Uterus (tissue), 2 donors: ENCODE results near the gene GCSAM.

ENCODE experiments used
- POLR2A ChIP-seq, 2 donors: fragments of 450-650 bp; IDR thresholded peaks; one replicate each; pipeline ENCODE4 v1.6.1; 2016; ENCODE audit warnings: antibody characterized with exemption in 2 of 2, mild to moderate bottlenecking in 1 of 2, moderate library complexity in 1 of 2
- TF ChIP-seq, protein P1 (sequence below), 4 experiments: fragments of 200-600 bp in 2 of 4; fragments of 450-650 bp in 2 of 4; sonication (generic) in 2 of 4; IDR thresholded peaks; one replicate each; pipeline ENCODE4 v1.5.1; 2016 to 2019; ENCODE audit warnings: antibody characterized with exemption in 4 of 4, mild to moderate bottlenecking in 2 of 4, moderate library complexity in 1 of 4

DNA sequence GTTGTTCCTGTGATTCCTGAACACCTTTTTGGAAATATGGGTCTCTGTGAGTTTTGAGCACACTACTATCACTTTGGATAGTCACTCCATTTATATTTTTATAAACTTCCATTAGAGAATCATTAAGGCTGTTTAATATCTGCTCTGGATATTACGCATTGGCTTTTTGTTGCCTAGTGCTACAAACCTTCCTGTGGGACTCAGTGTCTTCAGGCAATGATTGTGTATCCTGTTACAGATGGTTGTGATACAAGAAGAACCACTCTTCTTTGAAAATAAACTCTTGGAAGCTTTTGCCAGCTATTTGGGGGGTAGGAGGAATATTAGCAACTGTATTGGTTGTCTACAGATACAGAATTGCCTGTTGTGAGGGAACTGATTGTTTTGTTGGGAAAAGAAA is 15.6 kb downstream of the GCSAM start:
- TF ChIP-seq, protein P1, sequence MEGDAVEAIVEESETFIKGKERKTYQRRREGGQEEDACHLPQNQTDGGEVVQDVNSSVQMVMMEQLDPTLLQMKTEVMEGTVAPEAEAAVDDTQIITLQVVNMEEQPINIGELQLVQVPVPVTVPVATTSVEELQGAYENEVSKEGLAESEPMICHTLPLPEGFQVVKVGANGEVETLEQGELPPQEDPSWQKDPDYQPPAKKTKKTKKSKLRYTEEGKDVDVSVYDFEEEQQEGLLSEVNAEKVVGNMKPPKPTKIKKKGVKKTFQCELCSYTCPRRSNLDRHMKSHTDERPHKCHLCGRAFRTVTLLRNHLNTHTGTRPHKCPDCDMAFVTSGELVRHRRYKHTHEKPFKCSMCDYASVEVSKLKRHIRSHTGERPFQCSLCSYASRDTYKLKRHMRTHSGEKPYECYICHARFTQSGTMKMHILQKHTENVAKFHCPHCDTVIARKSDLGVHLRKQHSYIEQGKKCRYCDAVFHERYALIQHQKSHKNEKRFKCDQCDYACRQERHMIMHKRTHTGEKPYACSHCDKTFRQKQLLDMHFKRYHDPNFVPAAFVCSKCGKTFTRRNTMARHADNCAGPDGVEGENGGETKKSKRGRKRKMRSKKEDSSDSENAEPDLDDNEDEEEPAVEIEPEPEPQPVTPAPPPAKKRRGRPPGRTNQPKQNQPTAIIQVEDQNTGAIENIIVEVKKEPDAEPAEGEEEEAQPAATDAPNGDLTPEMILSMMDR (IDR thresholded peaks at IDR 0.05): no peak
- TF ChIP-seq POLR2A (IDR thresholded peaks at IDR 0.05): no peak
